Thyroid gland (tissue), 4 donors: ENCODE measurements around the gene ATXN1L. TPM values are rescaled to one million over a fixed set of nuclear protein-coding genes. Genes with fewer than 3 reads are reported as not detected.
A peak's percentile ranks its signal among the peaks of the same experiment; 100 is the strongest.
"Not testable (repeated sequence)": the region's sequence is repeated elsewhere in the genome, so short reads cannot be mapped to it uniquely, and the experiment has no call there.

ENCODE experiments used
- DNase-seq, 2 donors: peaks; one replicate each; pipeline ENCODE4 v3.0.0-alpha.2; 2019
- H3K27ac ChIP-seq, 3 donors: fragments of 200-600 bp; sonication (generic); 1 replicate in 2 of 3; 2 replicates in 1 of 3; pipeline ENCODE4 v1.5.1; 2016 to 2019; ENCODE audit warnings: mild to moderate bottlenecking in 1 of 3, moderate library complexity in 1 of 3
- H3K27me3 ChIP-seq: fragments of 200-600 bp; sonication (generic); one replicate; pipeline ENCODE4 v1.5.1; 2019
- H3K36me3 ChIP-seq, 2 donors: fragments of 200-600 bp; sonication (generic); one replicate each; pipeline ENCODE4 v1.5.1; 2016 to 2019
- H3K4me1 ChIP-seq, 2 donors: fragments of 200-600 bp; sonication (generic); one replicate each; pipeline ENCODE4 v1.5.1; 2017 to 2019
- H3K4me3 ChIP-seq, 3 donors: fragments of 200-600 bp; sonication (generic); replicated peaks in 1 of 3; 1 replicate in 2 of 3; 2 replicates in 1 of 3; pipeline ENCODE4 v1.5.1; 2016; ENCODE audit warnings: mild to moderate bottlenecking in 1 of 3
- H3K9me3 ChIP-seq: fragments of 200-600 bp; sonication (generic); one replicate; pipeline ENCODE4 v1.5.1; 2017
- POLR2A ChIP-seq, 2 donors: fragments of 450-650 bp; IDR thresholded peaks; one replicate each; pipeline ENCODE4 v1.6.1; 2017; ENCODE audit warnings: antibody characterized with exemption in 2 of 2, mild to moderate bottlenecking in 2 of 2, moderate library complexity in 1 of 2
- WGBS, 2 donors: methylation state at CpG; one replicate each; pipeline ENCODE4 v1.1.5; 2017; 5-methylcytosine and 5-hydroxymethylcytosine counted together
- intact Hi-C: fragments of 100-400 bp; cut with DNase I; formaldehyde crosslinking; loops from one replicate; pipeline ENCODE4 v1.15.1; 2023
- total RNA-seq, 4 donors: library from RNA; depleted of rRNA; stranded (reverse); fragments of >200 nt; gene quantifications; one replicate each; pipeline ENCODE4 v1.2.3, GENCODE V29; 2016
- TF ChIP-seq, protein P1 (sequence below), 6 experiments: fragments of 200-600 bp in 3 of 6; fragments of 450-650 bp in 3 of 6; sonication (generic) in 3 of 6; IDR thresholded peaks; one replicate each; pipeline ENCODE4 v1.5.1; 2016 to 2019; ENCODE audit warnings: antibody characterized with exemption in 6 of 6, mild to moderate bottlenecking in 2 of 6, inconsistent platforms in 1 of 6, moderate library complexity in 1 of 6

Gene ATXN1L
- total RNA-seq, 4 donors from 2014 or later = 23.2 to 39.4 (median 27.1) TPM

DNA sequence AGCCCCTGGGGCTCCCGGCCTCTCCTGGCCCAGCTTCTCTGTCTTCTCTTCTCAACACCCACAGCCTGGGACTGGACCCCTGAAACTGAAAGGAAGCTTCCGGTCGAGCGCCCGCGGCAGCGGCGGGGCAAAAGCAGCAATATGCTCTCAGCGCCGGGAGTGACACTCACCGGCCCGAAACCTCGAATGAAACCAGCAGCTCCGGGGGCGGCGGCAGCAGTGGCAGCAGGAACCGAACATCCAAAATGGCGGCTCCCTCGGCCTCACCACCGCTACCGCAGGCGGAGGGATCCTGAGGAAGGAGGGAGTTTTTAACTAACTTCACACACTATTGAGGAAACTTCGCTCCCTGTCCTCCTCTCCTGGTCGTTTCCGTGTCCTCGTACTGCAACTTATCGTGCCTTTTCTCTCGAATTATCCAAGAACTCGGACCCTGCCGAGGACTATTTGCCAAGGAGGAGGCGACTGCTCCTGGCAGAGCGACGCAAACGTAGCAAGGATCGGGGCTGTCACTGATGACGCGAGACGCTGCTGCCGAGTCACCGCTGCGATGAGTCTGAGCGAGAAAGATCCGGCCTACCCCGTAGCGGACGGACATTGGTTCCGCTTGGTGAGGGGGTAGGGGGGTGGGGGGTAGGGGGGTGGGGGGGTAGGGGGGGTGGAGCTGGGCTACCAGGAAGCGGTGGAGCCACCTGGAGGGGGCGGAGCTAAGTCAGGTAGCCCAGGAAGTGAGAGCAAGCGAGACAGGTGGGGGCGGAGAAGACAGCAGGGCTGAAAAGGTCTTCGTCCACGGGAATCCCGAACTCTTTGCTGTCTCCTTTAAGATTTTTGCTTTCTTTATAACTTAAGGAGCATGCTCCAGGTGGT is 37.0 kb upstream of the ATXN1L start, which contains the start of gene AP1G1:
Gene AP1G1 (minus strand): TSS at position 242 of the 867 bp plus-strand sequence. CDS start 19,355 bp downstream, outside the sequence.
- no peaks in the 10 kb centered on the region for H3K27me3 ChIP-seq
- intact Hi-C loops = loop anchor here (10.0 kb wide), 1 partner anchor 286 kb away; the partner anchor contains the start of genes DHX38 and TXNL4B
- no peaks in the 10 kb centered on the region for H3K9me3 ChIP-seq
- peak; percentile 96 to 97 for DNase-seq
- no peaks in the 10 kb centered on the region for H3K36me3 ChIP-seq
- WGBS, 2 donors = 0 to 1% methylated on average over 46 to 53 of the region's 54 CpGs
- peaks cover 20 to 23% of the 10 kb centered on the region in 2 donors for H3K4me1 ChIP-seq
- peak; percentile 58 to 72 for TF ChIP-seq POLR2A (IDR thresholded peaks at IDR 0.05)
- TF ChIP-seq, protein P1, sequence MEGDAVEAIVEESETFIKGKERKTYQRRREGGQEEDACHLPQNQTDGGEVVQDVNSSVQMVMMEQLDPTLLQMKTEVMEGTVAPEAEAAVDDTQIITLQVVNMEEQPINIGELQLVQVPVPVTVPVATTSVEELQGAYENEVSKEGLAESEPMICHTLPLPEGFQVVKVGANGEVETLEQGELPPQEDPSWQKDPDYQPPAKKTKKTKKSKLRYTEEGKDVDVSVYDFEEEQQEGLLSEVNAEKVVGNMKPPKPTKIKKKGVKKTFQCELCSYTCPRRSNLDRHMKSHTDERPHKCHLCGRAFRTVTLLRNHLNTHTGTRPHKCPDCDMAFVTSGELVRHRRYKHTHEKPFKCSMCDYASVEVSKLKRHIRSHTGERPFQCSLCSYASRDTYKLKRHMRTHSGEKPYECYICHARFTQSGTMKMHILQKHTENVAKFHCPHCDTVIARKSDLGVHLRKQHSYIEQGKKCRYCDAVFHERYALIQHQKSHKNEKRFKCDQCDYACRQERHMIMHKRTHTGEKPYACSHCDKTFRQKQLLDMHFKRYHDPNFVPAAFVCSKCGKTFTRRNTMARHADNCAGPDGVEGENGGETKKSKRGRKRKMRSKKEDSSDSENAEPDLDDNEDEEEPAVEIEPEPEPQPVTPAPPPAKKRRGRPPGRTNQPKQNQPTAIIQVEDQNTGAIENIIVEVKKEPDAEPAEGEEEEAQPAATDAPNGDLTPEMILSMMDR (IDR thresholded peaks at IDR 0.05) = peak in 1 of 6 experiments; percentile 10
- H3K27ac ChIP-seq = peak within 1 kb of the TSS; percentile 96 to 98 (median 97)
- peak within 1 kb of the TSS; percentile 76 to 89 (median 82) for H3K4me3 ChIP-seq

DNA sequence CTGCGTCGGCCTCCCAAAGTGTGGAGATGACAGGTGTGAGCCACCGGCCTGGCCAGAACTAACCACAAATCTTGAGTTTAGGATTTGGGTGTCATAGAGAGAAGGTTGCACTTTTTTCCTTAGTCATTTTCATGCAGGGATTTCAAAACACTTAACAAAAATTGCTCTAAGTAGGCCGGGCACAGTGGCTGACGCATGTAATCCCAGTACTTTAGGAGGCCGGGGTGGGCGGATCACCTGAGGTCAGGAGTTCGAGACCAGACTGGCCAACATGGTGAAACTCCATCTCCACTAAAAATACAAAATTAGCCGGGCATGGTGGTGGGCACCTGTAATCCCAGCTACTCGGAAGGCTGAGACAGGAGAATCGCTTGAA is 35.6 kb upstream of the ATXN1L start:
- DNase-seq, H3K27me3 ChIP-seq, H3K9me3 ChIP-seq, H3K4me3 ChIP-seq, H3K36me3 ChIP-seq: not testable (repeated sequence)
- Histone ChIP-seq H3K4me1 (peaks cover 20 to 23% of the 10 kb centered on the region in 2 donors), H3K27ac (peak overlapping the region in 2 of 3 donors; percentile 78 to 96)
- WGBS, 2 donors = 90 to 93% methylated on average over 11 of the region's 11 CpGs
- intact Hi-C loops = loop anchor here (10.0 kb wide), 1 partner anchor 75 kb away; the partner anchor contains the start of gene ZNF821

DNA sequence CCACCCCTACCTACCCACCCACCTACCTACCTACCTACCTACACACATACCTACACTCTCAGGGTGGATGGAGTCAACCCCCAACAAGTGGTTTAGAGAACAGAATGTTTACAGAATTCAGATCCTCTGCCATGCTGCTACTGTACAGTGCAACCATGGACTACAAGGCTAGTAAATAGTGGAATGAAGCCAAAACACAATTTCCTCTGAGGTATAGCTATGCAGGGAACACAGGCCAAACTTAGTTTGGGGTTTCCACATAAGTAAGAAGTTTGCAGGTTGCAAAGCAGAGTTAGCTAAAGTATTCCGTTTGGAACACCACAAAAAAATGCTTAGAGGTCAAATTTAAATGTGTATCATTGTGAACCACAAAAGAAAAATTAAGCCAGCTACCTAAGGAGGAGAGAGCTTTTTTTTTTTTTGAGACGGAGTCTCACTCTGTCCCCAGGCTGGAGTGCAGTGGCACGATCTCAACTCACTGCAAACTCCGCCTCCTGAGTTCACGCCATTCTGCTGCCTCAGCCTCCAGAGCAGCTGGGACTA is 34.4 kb upstream of the ATXN1L start:
- H3K27ac ChIP-seq = no peak overlapping the region
- no peak for DNase-seq
- WGBS, 2 donors = 91% methylated on average over 5 of the region's 5 CpGs
- intact Hi-C loops = loop anchor here (10.0 kb wide), 1 partner anchor 73 kb away; the partner anchor contains the start of gene ZNF821
- no peaks in the 10 kb centered on the region for H3K36me3 ChIP-seq
- H3K4me1 ChIP-seq = peaks cover 9 to 14% of the 10 kb centered on the region in 2 donors
- no peaks in the 10 kb centered on the region for H3K9me3 ChIP-seq
- TF ChIP-seq, protein P1 (IDR thresholded peaks at IDR 0.05) = no peak
- no peak for TF ChIP-seq POLR2A (IDR thresholded peaks at IDR 0.05)
- H3K4me3 ChIP-seq = no peak overlapping the region
- no peaks in the 10 kb centered on the region for H3K27me3 ChIP-seq

DNA sequence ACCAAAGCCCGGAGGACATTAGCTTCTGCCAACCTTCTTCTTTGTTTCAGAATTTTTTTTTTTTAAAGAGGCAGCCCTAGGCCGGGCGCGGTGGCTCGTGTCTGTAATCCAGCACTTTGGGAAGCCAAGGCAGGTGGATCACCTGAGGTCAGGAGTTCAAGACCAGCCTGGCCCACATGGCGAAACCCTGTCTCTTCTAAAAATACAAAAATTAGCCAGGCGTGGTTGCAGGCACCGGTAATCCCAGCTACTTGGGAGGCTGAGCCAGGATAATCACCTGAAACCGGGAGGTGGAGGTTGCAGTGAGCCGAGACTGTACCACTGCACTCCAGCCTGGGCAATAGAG is 28.6 kb upstream of the ATXN1L start:
- not testable (repeated sequence) for H3K4me3 ChIP-seq

DNA sequence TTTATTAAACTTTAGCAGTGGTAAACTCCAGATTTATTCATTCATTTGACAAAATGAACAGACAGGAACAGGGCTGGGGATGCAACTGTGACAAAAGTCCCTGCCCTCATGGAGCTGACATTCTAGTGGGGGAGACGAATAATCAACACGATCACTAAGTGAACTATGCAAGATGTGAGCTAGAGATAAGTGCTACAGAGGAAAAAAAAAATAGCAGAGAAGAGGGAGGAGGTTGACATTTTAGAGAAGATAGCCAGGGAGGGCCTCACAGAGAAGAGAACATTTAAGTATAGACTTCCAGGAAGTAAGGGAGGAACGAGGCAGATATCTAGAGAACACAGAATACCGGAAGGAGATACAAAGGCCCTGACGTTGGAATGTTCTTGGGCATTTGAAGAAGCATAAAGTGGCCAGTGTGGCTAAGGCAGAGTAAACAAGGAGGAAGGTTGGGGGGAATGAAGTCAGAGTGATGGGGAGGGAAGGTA is 19.2 kb upstream of the ATXN1L start:
- Histone ChIP-seq H3K36me3 (no peaks in the 10 kb centered on the region), H3K9me3 (no peaks in the 10 kb centered on the region), H3K4me1 (no peaks in the 10 kb centered on the region), H3K27me3 (no peaks in the 10 kb centered on the region), H3K4me3 (no peak overlapping the region), H3K27ac (no peak overlapping the region)
- TF ChIP-seq POLR2A (IDR thresholded peaks at IDR 0.05) = no peak
- TF ChIP-seq, protein P1 (IDR thresholded peaks at IDR 0.05) = no peak
- intact Hi-C loops = no loop called here
- WGBS, 2 donors = 59 to 72% methylated on average over 5 of the region's 5 CpGs
- no peak for DNase-seq

More for the DNA sequence above, 28.6 kb upstream of the ATXN1L start:
- H3K36me3 ChIP-seq, H3K27me3 ChIP-seq, DNase-seq, H3K9me3 ChIP-seq, H3K4me1 ChIP-seq: not testable (repeated sequence)
- intact Hi-C loops = loop anchor here (10.0 kb wide), 1 partner anchor 68 kb away; the partner anchor contains the start of gene ZNF821
- H3K27ac ChIP-seq = peak overlapping the region; percentile 14 to 64 (median 58)
- WGBS, 2 donors = 65 to 67% methylated on average over 10 of the region's 10 CpGs
